SKM-1 treated with dmso at 0.1 percent for 144 hours (cell line): Measurements from ENCODE around the gene GNAQ.

Source experiments
- DNase-seq: peaks from one replicate; lab custom pipeline; 2025; ENCODE audit not compliant: unreplicated experiment; lab: John Stamatoyannopoulos, UW

The GNAQ gene

GRCh38 chr9:77946969-77947620 lies 84.5 kb downstream of the GNAQ start:
- DNase-seq = no peak

GRCh38 chr9:77946296-77946695 lies 85.3 kb downstream of the GNAQ start:
- DNase-seq = no peak

GRCh38 chr9:77945798-77946197 lies 85.8 kb downstream of the GNAQ start:
- peak; percentile 67 for DNase-seq

GRCh38 chr9:77944556-77945243 lies 86.9 kb downstream of the GNAQ start:
- DNase-seq = no peak

DNA sequence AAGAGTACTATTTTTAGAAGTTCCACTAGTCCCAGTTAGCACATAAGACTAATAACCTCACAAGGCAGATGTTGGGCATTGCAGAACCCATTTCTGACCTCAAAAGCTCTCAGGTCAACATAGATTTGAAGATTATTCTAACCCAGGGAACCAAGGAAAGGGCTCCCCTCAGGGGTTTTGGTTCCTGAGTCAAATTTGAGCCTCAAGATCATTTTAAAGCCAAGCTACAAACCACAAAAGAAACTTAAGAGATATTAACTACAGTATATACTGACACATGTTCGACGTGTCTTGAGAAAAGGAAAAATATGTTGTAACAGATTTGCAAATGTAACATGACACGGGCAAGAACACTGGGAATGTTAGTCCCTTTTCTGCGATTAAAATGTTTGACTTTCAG lies 88.6 kb downstream of the GNAQ start:
- no peak for DNase-seq

DNA sequence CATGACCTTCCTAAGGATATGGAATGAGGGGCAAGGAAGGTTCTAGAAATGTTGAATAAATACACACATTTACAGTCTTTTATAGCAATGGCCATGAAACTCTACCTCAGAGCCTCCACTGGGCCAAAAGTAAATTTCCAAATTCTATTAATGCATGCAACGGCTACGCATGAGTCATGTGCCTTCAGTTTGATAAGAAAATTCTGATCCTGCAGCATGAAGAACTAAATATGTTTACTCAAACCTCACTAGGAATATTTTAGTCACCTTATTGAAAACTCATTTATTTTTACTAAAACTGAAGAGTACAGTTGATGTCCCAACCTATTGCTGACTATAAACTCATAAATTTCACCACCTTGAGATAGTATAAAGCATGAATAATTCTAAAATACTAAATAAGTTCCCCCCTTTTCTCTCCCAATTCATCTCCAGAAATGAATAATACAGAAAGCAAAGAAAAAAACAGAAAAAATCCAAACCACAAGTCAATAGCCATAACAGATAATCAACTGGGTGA lies 92.4 kb downstream of the GNAQ start:
- DNase-seq = no peak

DNA sequence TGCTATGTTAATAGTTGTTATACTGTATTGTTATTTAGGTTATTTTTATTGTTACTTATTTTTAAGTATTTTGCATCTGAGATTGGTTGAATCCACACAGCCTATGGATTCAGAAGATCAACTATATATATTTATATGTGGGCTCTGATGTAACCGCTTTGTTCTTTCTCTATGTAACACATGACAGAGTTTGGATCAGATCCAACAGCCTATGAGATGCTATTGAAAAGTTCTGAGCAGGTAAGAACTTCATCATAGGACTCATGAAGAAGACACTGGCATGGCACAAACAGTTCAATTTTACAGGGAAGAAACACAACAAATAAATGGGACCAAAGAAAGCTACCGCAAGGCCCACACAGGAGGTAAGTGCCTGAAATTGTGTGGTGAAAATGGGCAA lies 93.4 kb downstream of the GNAQ start:
- DNase-seq = no peak

- DNase-seq = peak; percentile 28
These were observed 95.6 kb downstream of the GNAQ start for GRCh38 chr9:77935974-77936373.

DNA sequence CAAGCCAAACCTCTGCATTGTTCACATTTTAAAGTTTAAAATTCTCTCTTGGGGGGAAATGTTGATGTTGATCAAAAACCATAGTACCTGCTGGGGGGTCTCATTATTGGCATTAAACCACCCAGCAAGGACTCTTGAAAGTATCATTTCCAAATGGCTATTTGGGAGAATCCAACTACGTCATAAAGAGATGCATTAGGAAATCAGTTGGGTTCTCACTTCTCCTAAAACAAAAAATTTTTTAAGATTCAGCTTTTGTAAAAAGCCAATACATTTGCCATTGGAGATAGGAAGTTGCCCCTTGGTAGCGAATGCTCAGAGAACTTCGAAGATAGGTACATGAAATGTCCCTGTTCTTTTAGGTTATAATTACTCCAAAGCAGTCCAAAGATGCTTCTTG lies 96.4 kb downstream of the GNAQ start:
- DNase-seq = no peak

DNA sequence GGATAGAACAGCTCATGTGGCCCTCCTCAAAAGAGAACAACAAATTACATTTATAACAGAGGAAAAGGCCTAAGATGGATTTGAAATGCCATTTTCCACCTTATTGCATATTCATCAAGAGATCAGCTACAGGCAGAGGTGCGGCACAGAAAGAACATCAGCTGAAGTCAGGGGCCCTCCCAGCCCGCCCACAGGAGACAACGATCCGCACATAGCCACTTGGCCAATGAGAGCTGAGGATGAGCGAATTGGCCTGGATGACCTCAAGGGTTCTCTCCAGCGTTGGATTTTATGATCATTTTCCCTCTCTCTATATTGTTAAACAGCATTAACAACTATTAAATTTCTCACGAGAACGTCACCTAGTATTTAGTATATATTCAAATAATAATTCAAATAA lies 97.6 kb downstream of the GNAQ start:
- no peak for DNase-seq

- DNase-seq = no peak
These were observed 98.6 kb downstream of the GNAQ start for GRCh38 chr9:77933019-77933418.

DNA sequence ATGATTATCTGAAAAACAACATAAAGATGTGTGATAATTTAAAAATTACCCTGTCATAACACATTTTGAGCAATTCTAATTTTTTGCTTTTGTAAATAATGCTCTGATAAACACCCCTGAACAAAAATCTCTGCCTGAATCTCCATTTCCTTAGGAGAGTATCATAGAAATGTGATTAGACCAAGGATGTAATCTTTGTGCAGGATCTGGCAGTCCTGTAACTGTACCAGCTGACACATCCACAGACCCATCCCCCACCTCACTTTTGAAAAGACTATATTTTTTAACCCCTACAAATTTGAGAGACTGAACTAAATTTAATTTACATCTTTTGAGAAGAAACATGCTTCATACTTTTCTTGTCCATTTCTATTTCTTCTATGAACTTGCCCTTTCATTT lies 101.7 kb downstream of the GNAQ start:
- no peak for DNase-seq

DNA sequence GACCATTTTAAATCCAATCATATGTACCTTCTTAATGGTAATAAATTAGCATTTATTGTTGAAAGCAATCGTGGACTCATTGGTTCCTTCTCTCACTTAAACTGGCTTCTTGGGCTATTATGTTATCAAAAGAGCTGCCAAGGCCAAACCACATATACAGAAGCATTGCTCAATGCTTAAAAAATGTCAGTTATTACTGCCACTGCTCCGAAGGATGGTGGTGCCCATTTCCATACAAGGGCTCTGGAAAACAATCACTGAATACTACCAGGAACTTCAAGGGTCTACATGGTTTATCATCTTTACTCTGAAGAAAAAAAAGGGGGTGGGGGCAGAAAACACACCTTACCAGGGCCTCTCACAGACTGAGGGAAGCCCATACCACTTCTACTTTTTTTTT lies 104.3 kb downstream of the GNAQ start:
- no peak for DNase-seq

- no peak for DNase-seq
These were observed 105.2 kb downstream of the GNAQ start for GRCh38 chr9:77926371-77926878.

DNA sequence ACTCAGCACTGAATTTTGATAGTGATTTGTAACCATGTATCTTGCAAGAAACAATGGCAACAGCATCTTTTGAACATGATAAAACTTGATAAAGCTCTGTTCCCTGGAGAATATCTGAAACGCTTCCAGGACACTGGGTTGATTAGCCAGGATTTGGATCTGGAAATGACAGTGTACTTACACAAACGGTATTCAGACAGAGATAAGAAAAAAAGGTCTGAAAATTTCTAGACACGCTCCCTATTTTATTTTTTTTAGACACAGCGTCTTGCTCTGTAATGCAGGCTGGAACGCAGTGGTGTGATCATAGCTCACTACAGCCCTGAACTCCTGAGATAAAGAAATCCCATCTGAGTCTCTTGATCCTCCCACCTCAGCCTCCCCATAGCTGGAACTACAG lies 109.0 kb downstream of the GNAQ start:
- no peak for DNase-seq

DNA sequence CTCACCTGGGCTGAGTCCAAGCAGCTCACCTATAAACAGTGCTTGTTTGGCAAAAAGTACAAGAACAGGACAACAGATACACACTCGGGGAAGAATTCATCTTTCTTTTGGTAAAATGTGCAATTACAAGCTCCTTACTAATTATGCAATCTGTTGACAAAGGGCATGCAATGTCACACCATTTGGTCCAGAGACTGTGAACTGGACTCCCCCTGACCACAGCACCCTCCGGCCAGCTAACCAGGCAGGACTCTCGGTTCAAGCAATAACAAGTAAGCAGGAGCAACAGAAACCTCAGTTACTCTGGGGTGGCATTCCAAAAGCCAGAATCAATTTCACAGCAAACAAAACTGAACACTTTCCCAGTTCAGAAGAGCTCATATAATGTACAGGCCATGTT lies 113.8 kb downstream of the GNAQ start:
- no peak for DNase-seq

GRCh38 chr9:77916820-77917219 lies 114.8 kb downstream of the GNAQ start:
- DNase-seq = no peak

DNA sequence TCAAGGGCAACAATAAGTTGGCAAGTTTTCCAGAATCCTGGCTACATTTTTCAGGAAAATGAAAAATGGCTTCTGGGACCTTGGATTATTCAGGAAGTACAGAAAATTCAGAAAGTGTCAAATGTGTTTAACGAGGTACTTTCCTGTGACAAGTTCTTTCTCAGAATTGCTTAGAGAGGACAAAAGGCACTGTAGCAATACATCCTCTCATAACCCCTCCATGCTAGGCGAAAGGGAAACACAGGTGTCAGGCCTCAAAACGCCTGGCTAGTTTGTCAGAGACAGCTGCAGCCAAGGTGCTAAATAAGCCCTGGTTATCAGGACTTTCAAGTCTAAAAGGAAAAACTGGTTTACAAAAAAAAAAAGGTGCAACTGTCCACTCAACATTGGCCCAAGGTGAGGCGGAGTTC lies 115.2 kb downstream of the GNAQ start:
- no peak for DNase-seq

DNA sequence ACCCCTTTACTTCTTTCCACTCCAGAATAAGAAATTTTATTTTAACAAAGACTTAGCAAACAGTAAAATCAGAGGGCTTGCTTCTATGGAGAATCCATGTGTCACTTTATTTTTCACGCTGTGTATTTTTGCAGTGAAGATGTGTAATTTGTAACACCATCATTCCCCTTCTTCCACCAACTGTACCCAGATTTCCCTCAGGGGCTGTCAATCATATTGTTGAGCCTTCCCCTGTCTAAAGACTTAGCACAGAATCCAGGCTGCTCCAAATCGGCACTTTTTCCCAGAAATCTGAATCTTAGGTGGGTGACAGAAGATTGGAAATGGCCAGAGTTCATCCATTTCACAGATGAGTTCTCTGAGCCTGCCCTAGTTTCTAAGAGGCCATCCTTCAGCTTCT lies 115.9 kb downstream of the GNAQ start:
- no peak for DNase-seq

DNA sequence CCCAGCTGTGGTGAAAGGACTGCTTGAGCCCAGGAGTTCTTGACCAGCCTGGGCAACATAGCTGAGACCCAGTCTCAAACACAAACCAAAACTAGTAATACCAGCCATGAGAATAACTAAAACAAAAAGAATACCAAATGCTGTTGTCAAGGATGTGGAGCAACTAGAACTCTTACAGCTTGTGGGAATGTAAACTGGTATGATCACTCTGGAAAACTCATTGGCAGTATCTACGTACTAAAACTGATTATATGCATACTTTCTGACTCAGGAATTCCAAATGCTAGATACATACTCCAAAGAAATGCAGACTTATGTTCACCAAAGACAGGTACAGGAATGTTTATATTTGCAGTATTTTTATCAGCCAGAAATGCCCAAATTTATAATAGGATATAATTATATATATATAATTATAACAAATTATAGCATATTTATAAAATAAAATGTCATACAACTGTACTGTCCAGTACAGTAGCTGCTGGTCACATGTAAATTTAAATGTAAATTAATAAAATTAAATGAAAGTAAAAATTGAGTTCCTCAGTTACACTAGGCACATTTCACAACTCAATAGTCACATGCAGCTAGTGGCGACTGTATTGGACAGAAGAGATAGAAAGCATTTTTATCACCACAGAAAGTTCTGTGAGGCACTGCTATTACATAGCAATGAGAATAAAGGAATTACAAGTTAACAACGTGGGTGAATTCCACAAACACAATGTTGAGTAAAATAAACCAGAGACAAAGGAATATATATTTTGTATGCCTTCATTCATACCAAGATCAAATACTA lies 118.5 kb downstream of the GNAQ start:
- no peak for DNase-seq

DNA sequence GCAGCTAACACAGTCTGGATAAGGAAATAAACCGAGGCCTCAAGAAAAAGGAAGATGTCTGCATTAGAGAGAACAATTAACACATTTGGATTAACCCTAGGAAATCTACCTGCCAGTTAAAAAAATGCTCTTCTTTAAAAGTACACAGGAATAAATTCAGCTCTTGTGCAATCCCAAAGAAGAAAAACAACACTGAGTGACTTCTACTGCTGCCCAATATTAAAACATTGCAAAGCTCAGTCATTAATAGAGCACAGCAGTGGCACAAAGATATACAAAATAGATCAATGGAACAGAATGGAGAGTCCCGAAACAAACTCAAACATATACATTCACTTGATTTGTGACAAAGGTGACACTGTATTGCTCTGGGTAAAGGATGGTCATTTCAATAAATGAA lies 119.7 kb downstream of the GNAQ start:
- DNase-seq = no peak

- no peak for DNase-seq
These were observed 121.4 kb downstream of the GNAQ start for GRCh38 chr9:77910194-77910621.
